Measurements from ENCODE around the gene WDFY4. TPM values are rescaled to one million over a fixed set of nuclear protein-coding genes. Genes with fewer than 3 reads are reported as not detected.

Gene WDFY4
- total RNA-seq, 1 experiment from 2014 or later: 0.22 TPM

DNA sequence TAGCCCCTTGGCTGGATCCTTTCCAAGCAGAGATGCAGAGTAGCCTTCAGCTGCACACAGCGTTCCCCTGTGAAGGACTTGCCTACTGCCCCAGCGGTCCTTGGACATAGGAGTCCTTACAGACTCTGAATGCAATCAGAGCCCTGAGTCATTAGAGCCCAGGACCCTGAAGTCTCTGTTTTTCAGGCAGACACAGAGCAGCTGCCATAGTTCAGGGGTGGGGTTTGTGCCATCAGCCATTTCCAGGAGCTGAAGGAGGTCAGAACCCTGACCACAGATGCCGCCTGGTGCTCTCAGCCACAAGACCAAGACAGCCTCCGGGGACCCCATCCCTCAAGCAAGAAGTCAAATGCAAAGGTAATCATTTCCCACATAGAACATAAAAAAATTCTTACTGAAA, 32.8 kb upstream of the WDFY4 start (continued):
- no peak for TF ChIP-seq REST (IDR thresholded peaks at IDR 0.05; ENCODE audit: low read depth)
- TF ChIP-seq ZFX (IDR thresholded peaks at IDR 0.05): no peak

GRCh38 chr10:48652344-48652743, 32.3 kb upstream of the WDFY4 start:
- Histone ChIP-seq H2AFZ (ENCODE audit: low read depth, low read length, poor library complexity, severe bottlenecking) (no peak overlapping the region), H3K9me2 (ENCODE audit: insufficient read depth) (no peaks in the 10 kb centered on the region), H3K27me3 (ENCODE audit: insufficient read depth, low read length) (no peaks in the 10 kb centered on the region), H3K79me2 (ENCODE audit: insufficient read depth, low read length) (no peaks in the 10 kb centered on the region), H3K4me1 (ENCODE audit: control insufficient read depth in 1 of 2, insufficient read depth in 2 of 2, low read length in 2 of 2) (peaks cover 0 to 19% of the 10 kb centered on the region in 2 experiments; a peak in 2 of 4 replicates), H3K4me2 (ENCODE audit: low read length) (no peak overlapping the region), H3K27ac (ENCODE audit: low read depth, low read length) (no peak overlapping the region), H3K9me3 (ENCODE audit: control insufficient read depth in 1 of 2, insufficient read depth in 1 of 2, low read depth in 1 of 2, low read length in 2 of 2) (no peaks in the 10 kb centered on the region), H3K4me3 (replicated peaks in 1 of 2; ENCODE audit: low read depth in 1 of 2, low read length in 2 of 2) (no peak overlapping the region), H3K36me3 (ENCODE audit: control insufficient read depth in 1 of 2, insufficient read depth in 2 of 2, low read length in 2 of 2) (no peaks in the 10 kb centered on the region), H4K20me1 (ENCODE audit: insufficient read depth) (no peaks in the 10 kb centered on the region), H3K9ac (ENCODE audit: low read length) (no peak overlapping the region)
- intact Hi-C loops (cut with micrococcal nuclease): loop anchor here (10.0 kb wide), 2 partner anchors 48 to 762 kb away; partner anchors contain the start of gene ARHGAP22
- ATAC-seq (no peak), DNase-seq (ENCODE audit: low read depth, low spot score) (no peak)
- ChIA-PET POLR2A (no interaction called here), CTCF (no interaction called here), RAD21 (ENCODE audit: low non-redundant PET in 1 of 2, low total read pairs in 2 of 2, uncharacterized antibody in 2 of 2, unreplicated experiment in 2 of 2) (no interaction called here)
- no TSS peak for BruUV-seq (replicated peaks)
- TF ChIP-seq ZNF274 (IDR thresholded peaks at IDR 0.05; ENCODE audit: low read depth, low read length): no peak
- TF ChIP-seq ZFX (IDR thresholded peaks at IDR 0.05): no peak
- TF ChIP-seq, protein P1, sequence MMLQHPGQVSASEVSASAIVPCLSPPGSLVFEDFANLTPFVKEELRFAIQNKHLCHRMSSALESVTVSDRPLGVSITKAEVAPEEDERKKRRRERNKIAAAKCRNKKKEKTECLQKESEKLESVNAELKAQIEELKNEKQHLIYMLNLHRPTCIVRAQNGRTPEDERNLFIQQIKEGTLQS (IDR thresholded peaks at IDR 0.05): no peak
- no peak for TF ChIP-seq SP1 (IDR thresholded peaks at IDR 0.05; ENCODE audit: low read depth)
- no peak for TF ChIP-seq EZH2phosphoT487 (IDR thresholded peaks at IDR 0.05; ENCODE audit: borderline replicate concordance)
- TF ChIP-seq YY1 (IDR thresholded peaks at IDR 0.05; ENCODE audit: extremely low read depth, insufficient replicate concordance, low read depth, low read length): no peak
- no peak for TF ChIP-seq POLR2AphosphoS5 (IDR thresholded peaks at IDR 0.05; ENCODE audit: low read depth, low read length)
- no peak for TF ChIP-seq SIN3A (IDR thresholded peaks at IDR 0.05; ENCODE audit: low read depth)
- no peak for TF ChIP-seq ELF1 (IDR thresholded peaks at IDR 0.05; ENCODE audit: borderline replicate concordance, low read depth)
- TF ChIP-seq, protein P2, sequence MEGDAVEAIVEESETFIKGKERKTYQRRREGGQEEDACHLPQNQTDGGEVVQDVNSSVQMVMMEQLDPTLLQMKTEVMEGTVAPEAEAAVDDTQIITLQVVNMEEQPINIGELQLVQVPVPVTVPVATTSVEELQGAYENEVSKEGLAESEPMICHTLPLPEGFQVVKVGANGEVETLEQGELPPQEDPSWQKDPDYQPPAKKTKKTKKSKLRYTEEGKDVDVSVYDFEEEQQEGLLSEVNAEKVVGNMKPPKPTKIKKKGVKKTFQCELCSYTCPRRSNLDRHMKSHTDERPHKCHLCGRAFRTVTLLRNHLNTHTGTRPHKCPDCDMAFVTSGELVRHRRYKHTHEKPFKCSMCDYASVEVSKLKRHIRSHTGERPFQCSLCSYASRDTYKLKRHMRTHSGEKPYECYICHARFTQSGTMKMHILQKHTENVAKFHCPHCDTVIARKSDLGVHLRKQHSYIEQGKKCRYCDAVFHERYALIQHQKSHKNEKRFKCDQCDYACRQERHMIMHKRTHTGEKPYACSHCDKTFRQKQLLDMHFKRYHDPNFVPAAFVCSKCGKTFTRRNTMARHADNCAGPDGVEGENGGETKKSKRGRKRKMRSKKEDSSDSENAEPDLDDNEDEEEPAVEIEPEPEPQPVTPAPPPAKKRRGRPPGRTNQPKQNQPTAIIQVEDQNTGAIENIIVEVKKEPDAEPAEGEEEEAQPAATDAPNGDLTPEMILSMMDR (IDR thresholded peaks at IDR 0.05 in 2 of 3, conservative IDR thresholded peaks at IDR 0.05 in 1 of 3; ENCODE audit: borderline replicate concordance in 1 of 3, insufficient read depth in 1 of 3, low read depth in 2 of 3, low read length in 2 of 3): no peak
- no peak for TF ChIP-seq TCF7L2 (IDR thresholded peaks at IDR 0.05; ENCODE audit: borderline replicate concordance, extremely low read depth, insufficient read depth, insufficient read length)
- TF ChIP-seq EZH2 (IDR thresholded peaks at IDR 0.05): no peak
- no peak for TF ChIP-seq REST (IDR thresholded peaks at IDR 0.05; ENCODE audit: low read depth)
- no peak for TF ChIP-seq FOSL1 (IDR thresholded peaks at IDR 0.05; ENCODE audit: low read depth)
- no peak for TF ChIP-seq CEBPB (IDR thresholded peaks at IDR 0.05; ENCODE audit: low read depth)
- TF ChIP-seq SRF (IDR thresholded peaks at IDR 0.05; ENCODE audit: low read depth): no peak
